Calu3 (cell line): ENCODE results near the gene FAM89B. TPM values are rescaled to one million over a fixed set of nuclear protein-coding genes. Genes with fewer than 3 reads are reported as not detected.

ENCODE experiments used
- BruUV-seq: library from RNA; stranded (reverse); fragments of 400-500 nt; replicated peaks from 2 replicates; lab custom pipeline; 2021; lab: Mats Ljungman, UMichigan
- CTCF ChIA-PET: fragments of 300-600 bp; sonication (Branson Sonifier 250); formaldehyde crosslinking; loops from one replicate; lab custom pipeline; 2022; ENCODE audit warnings: antibody characterized with exemption; lab: Charles Lee
- DNase-seq: peaks from one replicate; pipeline ENCODE4 v3.0.0; 2022
- H3K27ac Mint-ChIP-seq: one replicate; pipeline ENCODE4 v1.8.0; 2022; ENCODE audit warnings: mixed read lengths; ENCODE audit not compliant: unreplicated experiment
- H3K27me3 Mint-ChIP-seq: one replicate; pipeline ENCODE4 v1.8.0; 2022; ENCODE audit warnings: mixed read lengths; ENCODE audit not compliant: unreplicated experiment
- H3K36me3 Mint-ChIP-seq: one replicate; pipeline ENCODE4 v1.8.0; 2022; ENCODE audit warnings: mild to moderate bottlenecking, moderate library complexity, mixed read lengths; ENCODE audit not compliant: insufficient read depth, unreplicated experiment
- H3K4me1 Mint-ChIP-seq: one replicate; pipeline ENCODE4 v1.8.0; 2022; ENCODE audit warnings: mild to moderate bottlenecking, low read depth, mixed read lengths; ENCODE audit not compliant: unreplicated experiment
- H3K4me3 Mint-ChIP-seq: one replicate; pipeline ENCODE4 v1.8.0; 2022; ENCODE audit warnings: mild to moderate bottlenecking, low read depth, moderate library complexity, mixed read lengths; ENCODE audit not compliant: unreplicated experiment
- H3K9me3 Mint-ChIP-seq: one replicate; pipeline ENCODE4 v1.8.0; 2022; ENCODE audit warnings: low read depth, mixed read lengths; ENCODE audit not compliant: unreplicated experiment
- intact Hi-C: fragments of 100-400 bp; cut with micrococcal nuclease; formaldehyde crosslinking; loops from one replicate; pipeline ENCODE4 v1.10.0; 2022; ENCODE audit not compliant: unreplicated experiment
- total RNA-seq: library from RNA; stranded (reverse); gene quantifications from 2 replicates; pipeline ENCODE4 v1.2.3, GENCODE V29; 2022
- TF ChIP-seq, protein P1 (sequence below): fragments of 200-600 bp; IDR thresholded peaks from one replicate; pipeline ENCODE4 v1.8.0; 2022; ENCODE audit warnings: antibody characterized with exemption; ENCODE audit not compliant: unreplicated experiment

FAM89B gene
- total RNA-seq, 1 experiment from 2014 or later = 29.8 TPM

DNA sequence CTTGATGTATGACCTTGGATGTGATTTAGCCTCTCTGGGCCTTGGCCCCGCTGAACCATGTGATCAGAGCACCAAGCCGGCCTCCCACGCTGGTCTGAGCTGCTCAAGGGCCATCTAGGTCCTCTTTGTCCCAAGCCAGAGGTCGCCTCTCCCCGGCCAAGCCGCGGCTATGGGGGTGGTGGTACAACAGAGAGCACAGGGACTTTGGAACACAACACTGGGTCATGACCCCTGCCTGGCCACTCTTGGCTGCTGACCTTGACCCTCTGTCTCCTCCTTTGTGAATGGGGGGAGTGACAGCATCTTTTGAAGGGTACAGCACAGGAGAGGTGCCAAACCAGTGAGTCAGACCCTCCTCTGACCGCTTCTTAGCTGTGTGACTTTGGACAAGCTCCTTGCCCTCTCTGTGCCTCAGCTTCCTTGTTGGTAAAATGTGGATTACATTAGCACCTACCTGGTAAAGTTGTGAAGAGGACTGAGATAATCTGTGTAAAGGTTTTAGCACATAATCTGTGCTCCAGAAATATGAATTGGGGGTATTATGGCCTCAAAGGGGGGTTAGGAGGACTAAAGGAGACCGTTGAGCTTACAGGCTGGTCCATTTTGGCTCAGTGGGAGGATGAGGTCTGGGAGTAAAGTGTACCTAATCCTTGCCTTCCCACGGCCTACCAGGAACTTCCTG, 42.7 kb upstream of the FAM89B start:
- no peak overlapping the region for H3K4me3 Mint-ChIP-seq
- H3K4me1 Mint-ChIP-seq = peaks cover 2% of the 10 kb centered on the region
- no peaks in the 10 kb centered on the region for H3K27me3 Mint-ChIP-seq
- no peaks in the 10 kb centered on the region for H3K9me3 Mint-ChIP-seq
- intact Hi-C loops = no loop called here
- TF ChIP-seq, protein P1, sequence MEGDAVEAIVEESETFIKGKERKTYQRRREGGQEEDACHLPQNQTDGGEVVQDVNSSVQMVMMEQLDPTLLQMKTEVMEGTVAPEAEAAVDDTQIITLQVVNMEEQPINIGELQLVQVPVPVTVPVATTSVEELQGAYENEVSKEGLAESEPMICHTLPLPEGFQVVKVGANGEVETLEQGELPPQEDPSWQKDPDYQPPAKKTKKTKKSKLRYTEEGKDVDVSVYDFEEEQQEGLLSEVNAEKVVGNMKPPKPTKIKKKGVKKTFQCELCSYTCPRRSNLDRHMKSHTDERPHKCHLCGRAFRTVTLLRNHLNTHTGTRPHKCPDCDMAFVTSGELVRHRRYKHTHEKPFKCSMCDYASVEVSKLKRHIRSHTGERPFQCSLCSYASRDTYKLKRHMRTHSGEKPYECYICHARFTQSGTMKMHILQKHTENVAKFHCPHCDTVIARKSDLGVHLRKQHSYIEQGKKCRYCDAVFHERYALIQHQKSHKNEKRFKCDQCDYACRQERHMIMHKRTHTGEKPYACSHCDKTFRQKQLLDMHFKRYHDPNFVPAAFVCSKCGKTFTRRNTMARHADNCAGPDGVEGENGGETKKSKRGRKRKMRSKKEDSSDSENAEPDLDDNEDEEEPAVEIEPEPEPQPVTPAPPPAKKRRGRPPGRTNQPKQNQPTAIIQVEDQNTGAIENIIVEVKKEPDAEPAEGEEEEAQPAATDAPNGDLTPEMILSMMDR = no peak
- no peak for DNase-seq
- BruUV-seq = no TSS peak
- CTCF ChIA-PET = interaction anchor here (0.6 kb wide), 1 partner anchor 803 kb away, joined by 7 read pairs; no protein-coding TSS in a partner anchor
- H3K27ac Mint-ChIP-seq = no peak overlapping the region
- peaks cover 49% of the 10 kb centered on the region for H3K36me3 Mint-ChIP-seq

DNA sequence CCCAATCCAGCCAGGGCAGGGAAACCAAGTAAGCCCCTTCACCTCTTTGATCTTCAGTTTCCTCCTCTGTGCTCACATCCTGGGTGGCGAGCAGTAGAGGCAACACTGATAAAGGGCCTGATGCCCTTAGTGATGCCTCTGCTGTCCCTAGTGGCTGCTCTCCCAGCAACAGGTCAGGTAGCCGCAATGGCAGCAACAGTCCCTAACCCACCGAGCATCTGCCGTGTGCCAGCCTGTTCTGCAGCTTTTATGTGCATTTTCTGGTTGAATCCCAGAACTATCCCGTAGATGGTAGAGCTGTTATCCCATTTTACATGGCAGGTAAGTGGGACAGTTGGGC, 42.2 kb upstream of the FAM89B start:
- TF ChIP-seq, protein P1 = no peak

DNA sequence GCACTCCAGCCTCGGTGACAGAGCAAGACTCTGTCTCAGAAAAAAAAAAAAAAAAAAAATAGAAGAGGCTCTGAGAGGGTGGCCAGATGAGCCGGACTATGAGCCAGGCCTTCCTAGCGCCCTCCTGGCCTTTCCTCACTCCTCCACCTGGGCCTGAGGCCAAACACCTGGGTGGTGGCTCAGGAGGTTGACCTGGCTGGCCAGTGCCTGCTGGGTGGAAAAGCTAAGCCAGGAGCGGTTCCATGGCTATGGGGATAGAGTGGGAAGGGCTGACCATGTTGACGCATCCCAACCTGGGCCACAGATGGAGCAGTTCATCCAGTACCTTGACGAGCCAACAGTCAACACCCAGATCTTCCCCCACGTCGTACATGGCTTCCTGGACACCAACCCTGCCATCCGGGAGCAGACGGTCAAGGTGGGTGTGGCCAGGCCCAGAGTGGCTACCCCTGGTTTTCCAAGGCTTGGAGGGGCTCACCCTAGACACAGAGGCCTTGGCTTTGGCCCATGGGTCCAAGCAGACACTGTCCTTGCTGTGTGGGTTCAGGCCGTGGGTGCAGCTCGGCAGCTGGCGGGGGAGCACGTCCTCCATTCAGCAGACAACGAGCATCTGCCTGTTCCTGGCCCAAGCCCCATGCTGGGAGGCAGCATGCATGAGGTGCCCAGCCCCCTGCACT, 39.8 kb upstream of the FAM89B start:
- no peaks in the 10 kb centered on the region for H3K9me3 Mint-ChIP-seq
- H3K27ac Mint-ChIP-seq = no peak overlapping the region
- BruUV-seq = no TSS peak
- no peaks in the 10 kb centered on the region for H3K4me1 Mint-ChIP-seq
- no peak for DNase-seq
- TF ChIP-seq, protein P1 = no peak
- intact Hi-C loops = no loop called here
- no peak overlapping the region for H3K4me3 Mint-ChIP-seq
- peaks cover 48% of the 10 kb centered on the region for H3K36me3 Mint-ChIP-seq
- no peaks in the 10 kb centered on the region for H3K27me3 Mint-ChIP-seq
- CTCF ChIA-PET = no interaction called here

More for the DNA sequence above, 42.2 kb upstream of the FAM89B start:
- Mint-ChIP-seq H3K9me3 (no peaks in the 10 kb centered on the region), H3K36me3 (peaks cover 51% of the 10 kb centered on the region), H3K27ac (no peak overlapping the region), H3K27me3 (no peaks in the 10 kb centered on the region), H3K4me3 (no peak overlapping the region), H3K4me1 (no peaks in the 10 kb centered on the region)
- CTCF ChIA-PET = no interaction called here
- intact Hi-C loops = no loop called here
- no TSS peak for BruUV-seq
- DNase-seq = no peak

DNA sequence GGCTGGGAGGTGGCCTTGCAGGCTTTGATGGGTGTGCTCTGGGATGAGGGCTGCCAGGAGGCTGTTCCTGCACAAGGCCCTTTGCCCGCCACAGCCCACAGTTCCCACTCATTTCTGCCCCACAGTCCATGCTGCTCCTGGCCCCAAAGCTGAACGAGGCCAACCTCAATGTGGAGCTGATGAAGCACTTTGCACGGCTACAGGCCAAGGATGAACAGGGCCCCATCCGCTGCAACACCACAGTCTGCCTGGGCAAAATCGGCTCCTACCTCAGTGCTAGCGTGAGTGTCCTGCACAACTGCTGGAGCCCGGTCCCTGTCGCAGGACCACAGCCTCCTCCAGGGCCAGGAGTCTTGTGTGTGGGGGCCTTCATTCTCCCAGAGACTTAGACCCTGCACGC, 37.2 kb upstream of the FAM89B start:
- peaks cover 64% of the 10 kb centered on the region for H3K36me3 Mint-ChIP-seq
- no peak for DNase-seq
- BruUV-seq = no TSS peak
- no peak overlapping the region for H3K4me3 Mint-ChIP-seq
- CTCF ChIA-PET = interaction anchor here (0.6 kb wide), 1 partner anchor 70 kb away, joined by 3 read pairs; no protein-coding TSS in a partner anchor
- H3K27ac Mint-ChIP-seq = no peak overlapping the region
- intact Hi-C loops = no loop called here
- H3K9me3 Mint-ChIP-seq = no peaks in the 10 kb centered on the region
- H3K27me3 Mint-ChIP-seq = no peaks in the 10 kb centered on the region
- TF ChIP-seq, protein P1 = no peak
- H3K4me1 Mint-ChIP-seq = no peaks in the 10 kb centered on the region
